CD4-positive, alpha-beta T cell treated with Interleukin-4 for 1 hour (primary cell): ENCODE measurements around the gene GIPR.
"Not testable (repeated sequence)": the region's sequence is repeated elsewhere in the genome, so short reads cannot be mapped to it uniquely, and the experiment has no call there.

Experiments
- DNase-seq, 2 donors: peaks; one replicate each; pipeline ENCODE4 v3.0.0-alpha.2; 2020 to 2022

The GIPR gene

GRCh38 chr19:45692187-45693105, 24.4 kb downstream of the GIPR start, which contains the start of gene QPCTL:
TSS of gene QPCTL (plus strand) at chr19:45692666. CDS start at chr19:45692704, 38 bp downstream.
- DNase-seq = peak; percentile 99

- DNase-seq = peak; percentile 65 to 67
These were observed 25.2 kb downstream of the GIPR start for GRCh38 chr19:45693106-45693788.

GRCh38 chr19:45701676-45702075, 33.7 kb downstream of the GIPR start:
- DNase-seq = no peak

- no peak for DNase-seq
These were observed 37.1 kb downstream of the GIPR start for GRCh38 chr19:45705115-45705514.

GRCh38 chr19:45705710-45706415, 37.8 kb downstream of the GIPR start:
- DNase-seq = no peak

GRCh38 chr19:45710356-45711130, 42.5 kb downstream of the GIPR start:
- DNase-seq = no peak

GRCh38 chr19:45711851-45712698, 44.1 kb downstream of the GIPR start:
- no peak for DNase-seq

GRCh38 chr19:45712699-45713067, 44.7 kb downstream of the GIPR start:
- DNase-seq = no peak

GRCh38 chr19:45713141-45713540, 45.1 kb downstream of the GIPR start:
- DNase-seq = no peak

GRCh38 chr19:45715139-45715538, 47.1 kb downstream of the GIPR start:
- DNase-seq = no peak

GRCh38 chr19:45716359-45717130, 48.5 kb downstream of the GIPR start:
- DNase-seq = no peak

- DNase-seq = peak; percentile 99
These were observed 49.3 kb downstream of the GIPR start for GRCh38 chr19:45717131-45717982.

GRCh38 chr19:45717983-45718650, 50.1 kb downstream of the GIPR start:
- DNase-seq = no peak

GRCh38 chr19:45720065-45720464, 52.0 kb downstream of the GIPR start:
- DNase-seq = not testable (repeated sequence)

GRCh38 chr19:45728683-45729082, 60.7 kb downstream of the GIPR start:
- not testable (repeated sequence) for DNase-seq

- DNase-seq = no peak
These were observed 61.8 kb downstream of the GIPR start for GRCh38 chr19:45729800-45730290.

- peak; percentile 96 for DNase-seq
These were observed 62.6 kb downstream of the GIPR start, which contains the start of gene FBXO46 for GRCh38 chr19:45730368-45731288. TSS of gene FBXO46 (minus strand) at chr19:45730896. CDS start at chr19:45713495, 17,401 bp downstream.
